Neutrophil (primary cell): ENCODE data around the gene TRABD2A.
A peak's percentile ranks its signal among the peaks of the same experiment; 100 is the strongest.

ENCODE experiments used
- H3K27ac ChIP-seq: fragments of 200-600 bp; sonication (generic); 2 replicates; pipeline ENCODE4 v1.5.1; 2016; ENCODE audit warnings: mild to moderate bottlenecking, moderate library complexity
- H3K27me3 ChIP-seq: fragments of 200-600 bp; sonication (generic); 2 replicates; pipeline ENCODE4 v1.6.0; 2016; ENCODE audit warnings: mild to moderate bottlenecking
- H3K36me3 ChIP-seq: fragments of 200-600 bp; sonication (generic); 2 replicates; pipeline ENCODE4 v1.5.1; 2017
- H3K4me1 ChIP-seq, 2 experiments: fragments of 200-600 bp in 1 of 2; sonication (generic) in 1 of 2; 1 replicate in 1 of 2; 2 replicates in 1 of 2; pipeline versions ENCODE4 v1.5.1 to v1.6.1; 2013 to 2016; ENCODE audit warnings: low read depth in 1 of 2, low read length in 1 of 2, mild to moderate bottlenecking in 1 of 2, moderate library complexity in 1 of 2; ENCODE audit not compliant: control insufficient read depth in 1 of 2, insufficient read depth in 1 of 2
- H3K4me3 ChIP-seq, 2 experiments: fragments of 200-600 bp in 1 of 2; sonication (generic) in 1 of 2; 1 replicate in 1 of 2; 2 replicates in 1 of 2; pipeline ENCODE4 v1.5.1; 2013 to 2016; ENCODE audit warnings: low read depth in 1 of 2, low read length in 1 of 2, mild to moderate bottlenecking in 1 of 2, moderate library complexity in 1 of 2
- H3K9me3 ChIP-seq: fragments of 200-600 bp; sonication (generic); 2 replicates; pipeline ENCODE4 v1.5.1; 2016
- CTCF ChIP-seq: fragments of 200-600 bp; sonication (generic); IDR thresholded peaks from 2 replicates; pipeline ENCODE4 v1.5.1; 2016; ENCODE audit warnings: antibody characterized with exemption

TRABD2A gene

GRCh38 chr2:84894758-84895520 lies 14.1 kb upstream of the TRABD2A start:
- TF ChIP-seq CTCF, result no peak
- Histone ChIP-seq H3K36me3 (no peaks in the 10 kb centered on the region), H3K27me3 (no peaks in the 10 kb centered on the region), H3K4me3 (no peak overlapping the region), H3K4me1 (peaks cover 0 to 21% of the 10 kb centered on the region in 2 experiments), H3K9me3 (no peaks in the 10 kb centered on the region), H3K27ac (peak overlapping the region; percentile 40)

GRCh38 chr2:84894131-84894586 lies 13.3 kb upstream of the TRABD2A start:
- Histone ChIP-seq H3K27me3 (no peaks in the 10 kb centered on the region), H3K27ac (peak overlapping the region; percentile 40), H3K36me3 (no peaks in the 10 kb centered on the region), H3K4me1 (peaks cover 2 to 24% of the 10 kb centered on the region in 2 experiments), H3K9me3 (no peaks in the 10 kb centered on the region), H3K4me3 (no peak overlapping the region)
- no peak for TF ChIP-seq CTCF

GRCh38 chr2:84891355-84892010 lies 10.6 kb upstream of the TRABD2A start:
- H3K4me1 ChIP-seq, result peaks cover 12 to 31% of the 10 kb centered on the region in 2 experiments
- no peak for TF ChIP-seq CTCF

DNA sequence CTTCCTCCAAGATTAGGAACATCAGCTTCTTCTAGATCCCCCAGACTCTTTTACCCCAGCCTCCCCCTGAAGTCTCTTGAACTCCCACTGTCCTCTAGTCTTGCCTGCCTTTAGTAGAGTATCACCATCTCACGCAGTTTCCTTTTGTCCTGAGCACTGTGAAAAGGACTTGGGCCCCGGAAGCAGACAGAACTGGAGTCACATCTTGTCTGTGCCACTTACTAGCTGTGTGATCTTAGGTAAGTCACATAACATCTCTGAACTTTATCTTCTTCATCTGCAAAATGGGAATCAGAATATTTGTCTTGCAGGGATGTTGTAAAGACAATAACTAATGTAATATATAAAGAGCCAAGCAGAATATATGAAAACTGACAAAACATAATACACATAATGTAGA lies 8.4 kb upstream of the TRABD2A start:
- Histone ChIP-seq H3K4me1 (peaks cover 12 to 20% of the 10 kb centered on the region in 2 experiments), H3K4me3 (peak overlapping the region; percentile 25 to 34), H3K27me3 (peaks cover 7% of the 10 kb centered on the region), H3K27ac (peak overlapping the region; percentile 77), H3K9me3 (no peaks in the 10 kb centered on the region), H3K36me3 (no peaks in the 10 kb centered on the region)
- no peak for TF ChIP-seq CTCF

More at GRCh38 chr2:84891355-84892010, 10.6 kb upstream of the TRABD2A start:
- H3K4me3 ChIP-seq, result no peak overlapping the region
- H3K27ac ChIP-seq, result no peak overlapping the region
- H3K9me3 ChIP-seq, result no peaks in the 10 kb centered on the region
- H3K36me3 ChIP-seq, result no peaks in the 10 kb centered on the region
- H3K27me3 ChIP-seq, result no peaks in the 10 kb centered on the region

DNA sequence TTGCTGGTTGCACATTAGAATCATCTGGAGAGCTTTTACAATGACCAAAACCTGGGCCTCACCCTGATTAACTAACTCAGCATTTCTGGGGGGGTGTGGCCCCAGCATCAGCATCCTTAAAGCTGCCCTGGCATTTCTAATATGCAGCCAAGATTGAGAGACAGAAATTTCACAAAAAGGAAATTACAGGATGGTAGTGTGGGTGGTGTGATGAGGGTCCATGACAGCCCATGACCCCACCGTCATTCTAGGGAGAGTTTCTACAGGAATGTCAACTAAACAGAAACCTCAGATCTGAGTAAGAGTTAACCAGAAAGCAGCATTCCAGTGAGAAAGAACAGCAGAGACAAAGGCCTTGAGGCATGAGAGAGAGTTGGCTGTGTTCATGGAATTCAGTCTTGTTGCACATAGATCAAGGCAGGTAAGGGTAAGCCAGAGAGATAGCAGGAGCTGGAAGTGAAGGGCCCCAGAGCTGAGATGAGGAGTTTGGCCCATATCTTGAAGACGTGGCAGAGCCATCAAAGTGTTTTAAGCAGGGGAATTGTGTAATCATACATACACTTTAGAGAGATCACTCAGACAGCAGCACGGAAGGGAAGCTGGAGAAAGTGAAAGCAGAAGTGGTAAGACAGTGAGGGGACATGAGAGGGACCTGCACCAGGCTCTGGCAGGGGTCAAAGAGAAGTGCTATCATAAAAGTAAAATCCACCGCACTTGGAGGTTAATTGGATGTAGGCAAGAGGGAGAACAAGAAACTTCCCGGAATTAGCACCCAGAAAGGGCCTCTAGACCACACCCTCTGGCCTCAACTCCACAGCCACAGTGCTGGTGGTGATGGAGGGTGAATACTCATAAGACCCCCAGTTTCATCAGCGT lies 7.8 kb upstream of the TRABD2A start:
- peak overlapping the region; percentile 77 for H3K27ac ChIP-seq
- H3K4me3 ChIP-seq, result peak overlapping the region; percentile 25 to 34
- TF ChIP-seq CTCF, result no peak

More for the DNA sequence above, 7.8 kb upstream of the TRABD2A start:
- peaks cover 12 to 15% of the 10 kb centered on the region in 2 experiments for H3K4me1 ChIP-seq
- H3K36me3 ChIP-seq, result no peaks in the 10 kb centered on the region
- no peaks in the 10 kb centered on the region for H3K9me3 ChIP-seq
- peaks cover 14% of the 10 kb centered on the region for H3K27me3 ChIP-seq
